Naive B cell (primary cell): ENCODE data around the gene C20orf202. TPM values are rescaled to one million over a fixed set of nuclear protein-coding genes. Genes with fewer than 3 reads are reported as not detected.

ENCODE experiments used
- ATAC-seq, 2 donors: fragments of 150-1000 bp; cut with Tn5 transposase; 2 replicates each; pipeline ENCODE4 v1.10.0; 2021; ENCODE audit warnings: low read depth in 2 of 2, mild to moderate bottlenecking in 2 of 2, moderate library complexity in 2 of 2
- DNase-seq: peaks from one replicate; pipeline ENCODE4 v3.0.0; 2022
- H3K27ac Mint-ChIP-seq, 6 donors: one replicate each; pipeline ENCODE4 v1.8.0; 2020 to 2022; ENCODE audit warnings: mild to moderate bottlenecking in 6 of 6, mixed read lengths in 6 of 6, moderate library complexity in 5 of 6, inconsistent platforms in 2 of 6
- H3K27me3 Mint-ChIP-seq, 3 donors: one replicate each; pipeline ENCODE4 v1.8.0; 2021 to 2022; ENCODE audit warnings: mixed read lengths in 3 of 3, mild to moderate bottlenecking in 1 of 3
- H3K36me3 Mint-ChIP-seq, 2 donors: one replicate each; pipeline ENCODE4 v1.8.0; 2020 to 2022; ENCODE audit warnings: mixed read lengths in 2 of 2, inconsistent platforms in 1 of 2, mild to moderate bottlenecking in 1 of 2
- H3K4me1 Mint-ChIP-seq, 3 donors: one replicate each; pipeline ENCODE4 v1.8.0; 2020 to 2022; ENCODE audit warnings: mixed read lengths in 3 of 3, inconsistent platforms in 1 of 3, mild to moderate bottlenecking in 1 of 3, moderate library complexity in 1 of 3
- H3K4me3 Mint-ChIP-seq, 8 donors: one replicate each; pipeline ENCODE4 v1.8.0; 2020 to 2022; ENCODE audit warnings: mild to moderate bottlenecking in 8 of 8, mixed read lengths in 8 of 8, moderate library complexity in 8 of 8, inconsistent platforms in 2 of 8
- H3K9me3 Mint-ChIP-seq, 7 donors: one replicate each; pipeline ENCODE4 v1.8.0; 2020 to 2022; ENCODE audit warnings: mixed read lengths in 7 of 7, mild to moderate bottlenecking in 5 of 7, inconsistent platforms in 2 of 7, moderate library complexity in 1 of 7
- polyA plus RNA-seq, 6 donors: library from polyadenylated mRNA; unstranded; fragments of 300-500 nt; fragmentation: Illumina TruSeq; gene quantifications; one replicate each; pipeline ENCODE4 v1.2.3, GENCODE V29; 2021; ENCODE audit warnings: low read depth in 6 of 6

Gene C20orf202
- polyA plus RNA-seq, 6 donors from 2014 or later: 0.41 TPM; not detected in 5

DNA sequence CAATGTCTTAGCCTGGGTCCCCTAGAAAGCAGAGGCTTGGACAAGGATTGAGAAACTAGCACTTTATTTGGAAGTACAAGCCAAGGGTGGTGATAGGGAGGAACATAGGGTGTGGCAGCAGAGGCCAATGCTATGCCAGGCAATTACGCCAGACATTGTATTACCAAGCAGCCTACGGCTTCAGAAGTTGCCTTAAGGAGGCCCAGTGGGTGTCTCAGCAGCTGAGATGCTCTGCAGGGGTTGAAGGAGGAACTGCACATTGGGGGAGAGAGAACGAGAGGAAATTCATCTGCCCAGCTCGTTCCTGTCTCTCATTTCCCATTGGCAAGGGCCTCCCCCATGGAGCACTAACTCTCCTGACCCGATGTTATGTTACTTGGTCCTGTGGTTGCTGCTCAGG is 859 bp downstream of the C20orf202 start:
- DNase-seq (no peak), ATAC-seq (no peak)
- Mint-ChIP-seq H3K9me3 (peaks cover 0 to 3% (median 0%) of the 10 kb centered on the region in 7 donors), H3K36me3 (no peaks in the 10 kb centered on the region), H3K27me3 (peaks cover 10 to 31% (median 15%) of the 10 kb centered on the region in 3 donors), H3K27ac (peak overlapping the region in 1 of 6 donors; percentile 66), H3K4me3 (no peak overlapping the region), H3K4me1 (no peaks in the 10 kb centered on the region)

DNA sequence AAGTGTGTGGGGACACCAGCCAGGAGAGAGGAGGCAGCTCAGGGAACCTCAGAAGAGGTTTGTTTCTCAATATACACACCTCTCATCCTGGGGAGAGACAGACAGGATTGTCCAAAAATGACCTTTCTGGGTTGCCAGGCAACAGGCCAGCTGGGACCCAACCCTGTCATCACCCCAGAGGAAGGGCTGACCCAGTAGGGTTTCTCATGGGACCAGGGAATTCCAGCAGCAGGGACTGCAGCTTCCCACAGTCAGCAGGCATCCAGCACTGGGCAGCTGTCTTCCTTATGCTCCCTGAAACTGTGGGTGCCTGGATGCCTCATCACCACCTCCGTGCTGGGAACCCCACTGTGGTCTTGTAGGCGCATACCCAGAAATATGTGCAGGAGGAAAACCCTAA is 1.3 kb downstream of the C20orf202 start:
- H3K36me3 Mint-ChIP-seq: no peaks in the 10 kb centered on the region
- H3K4me1 Mint-ChIP-seq: no peaks in the 10 kb centered on the region
- H3K27me3 Mint-ChIP-seq: peaks cover 10 to 33% (median 15%) of the 10 kb centered on the region in 3 donors
- no peak overlapping the region for H3K4me3 Mint-ChIP-seq
- H3K9me3 Mint-ChIP-seq: peaks cover 0 to 3% (median 0%) of the 10 kb centered on the region in 7 donors
- ATAC-seq (no peak), DNase-seq (no peak)
- H3K27ac Mint-ChIP-seq: no peak overlapping the region

DNA sequence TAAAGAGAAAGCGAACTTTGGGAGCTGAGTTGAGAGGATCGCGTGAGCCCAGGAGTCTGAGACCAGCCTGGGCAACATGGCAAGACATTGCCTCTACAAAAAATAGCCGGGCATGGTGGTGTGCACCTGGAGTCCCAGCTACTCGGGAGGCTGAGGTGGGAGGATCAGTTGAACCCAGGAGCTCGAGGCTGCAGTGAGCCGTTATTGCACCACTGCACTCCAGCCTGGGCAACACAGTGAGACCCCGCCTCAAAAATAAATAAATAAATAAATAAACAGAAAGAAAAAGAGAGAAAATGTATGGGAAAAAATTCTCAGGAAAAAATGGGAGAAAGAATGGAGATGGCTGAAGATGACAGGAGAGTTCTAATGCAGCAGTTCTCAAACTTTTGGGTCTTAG is 2.5 kb downstream of the C20orf202 start:
- Mint-ChIP-seq H3K27ac (no peak overlapping the region), H3K36me3 (no peaks in the 10 kb centered on the region), H3K27me3 (peaks cover 20 to 43% (median 20%) of the 10 kb centered on the region in 3 donors), H3K4me1 (no peaks in the 10 kb centered on the region), H3K4me3 (no peak overlapping the region), H3K9me3 (peaks cover 0 to 3% (median 0%) of the 10 kb centered on the region in 7 donors)
- ATAC-seq (no peak), DNase-seq (no peak)

DNA sequence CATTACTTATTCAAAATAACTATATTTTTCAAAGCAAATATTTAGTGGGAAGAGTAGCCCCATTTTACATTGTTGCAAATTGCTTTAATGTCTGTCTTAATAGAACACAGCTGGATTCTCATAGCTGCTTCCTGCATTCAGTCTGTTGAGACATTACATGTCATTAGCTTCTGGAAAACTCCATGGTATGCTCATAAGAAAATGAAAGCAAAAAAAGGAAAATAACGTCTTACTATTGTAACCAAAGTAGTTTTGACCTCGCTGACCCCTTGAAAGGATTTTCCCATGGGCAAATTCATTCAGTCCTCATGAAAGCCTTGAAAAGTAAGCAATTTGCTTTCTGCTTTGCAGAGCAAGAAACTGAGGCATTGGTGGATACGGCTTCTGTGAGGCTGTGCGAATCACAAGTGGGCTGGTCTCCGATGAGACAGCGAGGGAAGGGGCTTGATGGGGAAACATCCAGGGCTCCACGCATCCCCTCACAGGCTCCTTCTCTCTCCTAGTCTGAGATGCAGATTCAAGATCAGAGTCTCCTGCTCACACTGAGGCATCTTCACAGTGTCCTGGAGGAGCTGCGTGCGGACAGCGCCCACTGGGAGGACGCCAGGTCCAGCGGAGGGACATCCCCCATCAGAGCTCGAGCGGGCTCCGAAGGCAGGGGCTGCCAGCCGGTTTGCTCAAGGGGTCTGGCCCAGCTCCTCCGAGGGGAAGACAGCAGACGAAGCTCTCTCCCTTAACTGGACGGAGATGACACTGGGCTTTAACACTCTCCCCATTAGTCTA is 3.3 kb downstream of the C20orf202 start:
- Mint-ChIP-seq H3K27ac (no peak overlapping the region), H3K4me3 (no peak overlapping the region), H3K36me3 (no peaks in the 10 kb centered on the region), H3K4me1 (no peaks in the 10 kb centered on the region), H3K27me3 (peaks cover 22 to 50% (median 27%) of the 10 kb centered on the region in 3 donors), H3K9me3 (peaks cover 0 to 3% (median 0%) of the 10 kb centered on the region in 7 donors)
- ATAC-seq (no peak), DNase-seq (no peak)

DNA sequence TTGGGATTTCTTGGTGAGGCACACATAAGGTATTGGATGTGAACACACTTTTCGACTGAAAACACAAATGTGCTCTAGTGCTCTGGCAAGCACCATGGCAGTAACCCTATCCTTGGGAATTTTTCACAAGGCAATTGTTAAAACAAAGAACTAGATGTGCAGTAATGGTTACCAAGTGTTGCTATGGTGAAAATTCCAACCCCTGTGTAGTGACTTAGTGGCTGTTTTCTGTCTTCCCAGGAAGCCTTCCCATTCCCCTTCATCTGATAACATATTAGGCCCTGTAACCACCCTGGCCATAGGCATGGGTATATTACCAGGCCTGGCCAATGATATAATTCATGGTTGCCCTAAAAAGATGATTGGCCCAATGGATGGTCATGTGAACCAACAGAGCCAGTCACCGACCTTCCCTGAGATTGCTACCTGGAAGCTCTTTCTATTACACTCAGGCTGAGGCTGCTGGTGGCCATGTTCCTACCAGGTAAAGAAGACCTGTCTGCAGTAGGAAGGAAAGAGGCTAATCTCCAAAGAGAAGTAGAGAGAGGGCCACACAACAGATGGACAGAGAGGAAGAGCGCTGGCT is 4.1 kb downstream of the C20orf202 start:
- H3K36me3 Mint-ChIP-seq: no peaks in the 10 kb centered on the region
- no peak for DNase-seq
- no peak overlapping the region for H3K4me3 Mint-ChIP-seq
- peaks cover 0 to 3% (median 0%) of the 10 kb centered on the region in 7 donors for H3K9me3 Mint-ChIP-seq
- no peaks in the 10 kb centered on the region for H3K4me1 Mint-ChIP-seq
- no peak for ATAC-seq
- peaks cover 30 to 53% (median 36%) of the 10 kb centered on the region in 3 donors for H3K27me3 Mint-ChIP-seq
- no peak overlapping the region for H3K27ac Mint-ChIP-seq

DNA sequence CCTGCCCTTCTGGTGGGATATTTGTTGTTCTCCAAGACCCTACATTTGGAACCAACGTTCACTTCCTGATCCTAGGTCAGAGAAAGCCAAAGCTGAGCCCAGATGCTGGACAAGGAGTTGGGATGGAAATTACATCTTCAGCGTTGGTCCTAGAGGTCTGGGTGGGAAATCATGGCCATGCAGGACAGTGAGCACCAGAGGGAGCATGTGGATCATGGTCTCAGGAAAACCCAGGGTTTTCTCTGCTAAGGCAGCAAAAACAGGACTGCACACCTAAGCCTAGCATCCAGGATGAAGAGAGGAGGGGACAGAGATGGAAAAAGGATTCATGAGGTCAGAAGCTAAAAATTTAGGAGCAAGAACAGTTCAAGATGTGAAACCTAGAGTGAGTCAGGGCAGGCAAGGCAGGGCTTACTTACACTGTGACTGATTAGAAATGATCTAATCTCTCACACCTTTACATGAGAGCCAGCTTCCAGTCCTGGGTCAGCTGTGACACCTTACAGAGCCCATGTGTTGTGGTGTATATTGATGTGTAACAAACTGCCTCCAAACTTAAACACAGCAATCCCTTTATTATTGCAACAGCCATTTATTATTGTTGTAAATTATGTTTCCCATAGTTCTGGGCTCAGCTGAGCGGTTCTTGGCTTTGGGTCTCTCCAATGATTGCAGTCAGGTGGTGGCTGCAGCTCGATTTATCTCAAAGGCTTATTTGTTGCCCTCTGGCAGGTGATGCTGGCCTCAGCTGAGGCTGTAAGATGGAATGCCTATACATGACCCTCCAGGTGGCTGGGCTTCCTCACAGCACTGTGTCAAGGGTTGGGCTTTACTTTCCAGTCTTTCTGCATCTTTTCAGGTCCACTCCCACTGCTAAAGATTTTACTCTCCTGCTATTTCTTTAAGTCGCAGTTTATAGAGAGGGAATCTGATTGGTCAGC is 6.5 kb downstream of the C20orf202 start:
- Mint-ChIP-seq H3K27me3 (peaks cover 28 to 66% (median 44%) of the 10 kb centered on the region in 3 donors), H3K36me3 (no peaks in the 10 kb centered on the region), H3K4me1 (peaks cover 0 to 6% (median 0%) of the 10 kb centered on the region in 3 donors), H3K27ac (peak overlapping the region in 1 of 6 donors; percentile 47), H3K4me3 (peak overlapping the region in 1 of 8 donors; percentile 61), H3K9me3 (peaks cover 0 to 3% (median 0%) of the 10 kb centered on the region in 7 donors)
- ATAC-seq: no peak
- no peak for DNase-seq

DNA sequence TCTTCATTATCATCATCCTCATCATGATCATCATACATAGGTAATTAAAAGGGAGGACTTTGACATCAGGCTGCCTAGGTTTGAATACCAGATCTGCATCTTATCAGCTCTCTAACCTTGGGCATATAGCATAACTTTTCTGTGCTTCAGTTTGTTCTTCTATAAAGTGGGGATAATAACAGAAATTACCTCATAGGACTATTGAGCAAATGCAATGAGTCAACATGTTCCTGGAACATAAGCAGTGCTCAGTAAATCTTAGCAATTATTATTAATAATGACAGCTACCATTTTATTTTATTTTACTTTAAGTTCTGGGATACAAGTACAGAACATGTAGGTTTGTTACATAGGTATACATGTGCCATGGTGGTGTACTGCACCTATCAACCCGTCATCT is 7.2 kb downstream of the C20orf202 start:
- Mint-ChIP-seq H3K36me3 (no peaks in the 10 kb centered on the region), H3K4me3 (no peak overlapping the region), H3K4me1 (peaks cover 0 to 6% (median 0%) of the 10 kb centered on the region in 3 donors), H3K27me3 (peaks cover 32 to 68% (median 52%) of the 10 kb centered on the region in 3 donors), H3K9me3 (peaks cover 0 to 3% (median 0%) of the 10 kb centered on the region in 7 donors), H3K27ac (no peak overlapping the region)
- ATAC-seq (no peak), DNase-seq (no peak)

DNA sequence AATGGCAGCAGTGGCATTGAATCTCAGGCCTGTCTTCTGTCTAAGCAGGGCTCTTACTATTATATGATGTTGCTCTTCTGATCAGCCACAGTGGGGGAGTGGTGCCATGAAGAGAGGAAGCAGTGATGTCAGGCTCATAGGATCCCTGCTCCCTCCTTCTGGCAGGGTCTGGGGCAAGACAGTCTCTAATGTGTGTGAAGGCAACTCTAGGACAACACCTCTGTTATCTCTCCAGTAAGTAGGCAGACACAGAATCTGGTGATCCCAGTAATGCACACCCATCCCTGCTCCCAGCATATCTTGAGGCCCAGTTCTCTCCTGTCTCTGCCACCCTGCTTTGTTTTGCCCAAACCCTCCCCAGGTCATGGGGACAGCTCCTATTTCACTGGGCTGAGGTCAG is 8.8 kb downstream of the C20orf202 start:
- peaks cover 0 to 3% (median 0%) of the 10 kb centered on the region in 7 donors for H3K9me3 Mint-ChIP-seq
- peaks cover 0 to 6% (median 0%) of the 10 kb centered on the region in 3 donors for H3K4me1 Mint-ChIP-seq
- H3K27ac Mint-ChIP-seq: no peak overlapping the region
- H3K4me3 Mint-ChIP-seq: no peak overlapping the region
- no peaks in the 10 kb centered on the region for H3K36me3 Mint-ChIP-seq
- ATAC-seq (no peak), DNase-seq (no peak)
- H3K27me3 Mint-ChIP-seq: peaks cover 33 to 76% (median 54%) of the 10 kb centered on the region in 3 donors

DNA sequence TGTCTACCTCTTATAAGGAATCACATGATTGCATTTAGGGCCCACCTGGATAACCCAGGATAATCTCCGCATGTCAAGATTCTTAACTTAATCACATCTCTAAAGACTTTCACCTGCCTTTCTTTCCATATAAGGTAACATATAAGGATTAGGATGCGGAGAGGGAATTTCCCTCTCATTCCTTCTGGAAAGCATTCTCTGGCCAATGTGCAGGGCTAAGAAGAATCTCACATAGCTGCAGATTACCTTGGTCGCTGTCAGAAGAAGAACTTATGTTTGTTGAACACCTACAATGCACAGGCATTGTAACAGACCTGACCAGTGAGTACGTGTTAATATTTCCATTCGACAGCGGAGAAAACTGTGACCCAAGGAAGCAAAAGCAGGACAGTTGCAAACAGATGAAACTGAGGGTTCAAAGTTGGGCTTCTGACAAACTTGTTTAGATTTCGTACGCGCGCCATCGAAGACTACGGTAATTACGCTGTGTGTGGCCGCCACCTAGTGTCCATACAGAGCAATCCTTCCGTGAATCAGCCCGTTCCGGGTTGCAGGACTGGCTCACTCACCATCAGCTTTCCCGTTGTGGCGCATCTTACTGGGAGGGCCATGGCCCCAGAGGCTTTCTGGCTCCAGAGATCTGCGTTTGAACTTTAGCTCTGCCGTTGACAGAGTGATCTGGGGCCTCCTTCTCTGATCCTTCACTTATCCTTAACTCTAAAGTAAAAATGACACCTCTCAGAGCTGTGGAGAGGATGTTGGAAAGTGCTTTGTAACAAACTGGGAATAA is 9.5 kb downstream of the C20orf202 start:
- H3K27me3 Mint-ChIP-seq: peaks cover 33 to 78% (median 58%) of the 10 kb centered on the region in 3 donors
- no peaks in the 10 kb centered on the region for H3K9me3 Mint-ChIP-seq
- peaks cover 0 to 6% (median 0%) of the 10 kb centered on the region in 3 donors for H3K4me1 Mint-ChIP-seq
- ATAC-seq: peak; percentile 81 to 85
- peak; percentile 41 for DNase-seq
- peak overlapping the region in 1 of 6 donors; percentile 24 for H3K27ac Mint-ChIP-seq
- no peaks in the 10 kb centered on the region for H3K36me3 Mint-ChIP-seq
- peak overlapping the region in 1 of 8 donors; percentile 13 for H3K4me3 Mint-ChIP-seq

DNA sequence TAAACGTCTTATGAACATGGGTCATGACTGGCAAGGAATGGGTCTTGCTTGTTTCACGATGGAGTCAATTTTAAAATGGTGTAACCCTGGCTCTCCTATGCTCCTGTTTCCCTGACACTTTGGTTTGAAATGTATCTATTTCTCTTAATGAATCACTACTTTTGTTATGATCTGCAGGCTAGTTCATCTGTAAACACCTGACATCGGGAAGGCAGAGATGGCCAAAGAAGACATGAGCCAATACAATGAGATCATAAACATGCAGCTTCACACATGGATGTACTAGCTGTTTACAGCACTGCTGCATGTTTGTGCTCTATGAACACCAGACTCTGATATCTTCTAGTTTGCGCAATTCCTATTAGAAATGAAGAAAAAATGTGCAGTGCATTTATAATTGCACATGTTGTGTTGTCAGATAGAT is 11.6 kb downstream of the C20orf202 start:
- H3K27ac Mint-ChIP-seq: no peak overlapping the region

DNA sequence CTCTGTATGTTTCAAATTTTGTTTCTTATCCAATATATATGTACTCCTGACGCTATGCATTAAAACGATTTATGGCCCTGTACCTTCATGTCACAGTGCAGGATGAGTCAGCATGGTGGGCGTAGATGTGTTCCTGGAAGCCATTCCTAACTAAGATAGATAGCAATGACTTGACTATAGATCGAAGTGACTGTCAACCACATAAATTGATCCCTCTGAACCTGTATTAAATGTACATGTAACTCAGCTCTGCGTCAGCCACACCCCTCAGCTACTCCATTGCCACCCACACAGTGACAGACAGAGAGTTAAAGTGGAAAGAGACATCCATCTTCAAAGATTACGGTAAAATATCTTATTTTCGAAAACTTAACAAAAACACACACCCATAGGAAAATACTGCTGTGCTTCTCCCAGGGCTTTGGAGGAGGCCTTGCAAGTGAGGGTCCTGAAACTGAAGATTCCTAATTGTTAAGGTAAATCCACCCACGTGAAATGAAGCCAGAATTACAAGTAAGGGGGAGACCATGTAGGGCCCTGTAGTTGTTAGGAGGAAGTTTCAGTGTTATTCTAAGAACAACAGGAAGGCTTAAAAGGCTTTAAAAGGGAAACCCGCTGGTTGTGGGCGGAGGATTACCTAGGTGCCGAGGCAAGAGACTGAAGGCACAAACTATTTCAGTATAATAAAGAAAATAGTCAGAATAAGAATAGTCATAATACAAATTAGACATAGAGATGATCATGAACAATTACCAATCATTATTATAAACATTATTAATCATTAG is 12.3 kb downstream of the C20orf202 start:
- H3K9me3 Mint-ChIP-seq: no peaks in the 10 kb centered on the region
- ATAC-seq (no peak), DNase-seq (no peak)
- H3K36me3 Mint-ChIP-seq: no peaks in the 10 kb centered on the region
- no peak overlapping the region for H3K27ac Mint-ChIP-seq
- H3K27me3 Mint-ChIP-seq: peaks cover 25 to 75% (median 57%) of the 10 kb centered on the region in 3 donors
- peaks cover 0 to 6% (median 0%) of the 10 kb centered on the region in 3 donors for H3K4me1 Mint-ChIP-seq
- no peak overlapping the region for H3K4me3 Mint-ChIP-seq

More for the DNA sequence above, 11.6 kb downstream of the C20orf202 start:
- H3K36me3 Mint-ChIP-seq: no peaks in the 10 kb centered on the region
- DNase-seq (no peak), ATAC-seq (no peak)
- H3K27me3 Mint-ChIP-seq: peaks cover 30 to 81% (median 64%) of the 10 kb centered on the region in 3 donors
- H3K4me1 Mint-ChIP-seq: peaks cover 0 to 6% (median 0%) of the 10 kb centered on the region in 3 donors
- H3K9me3 Mint-ChIP-seq: no peaks in the 10 kb centered on the region
- no peak overlapping the region for H3K4me3 Mint-ChIP-seq
